GM12878 (cell line): ENCODE results near the gene CDH2. TPM values are rescaled to one million over a fixed set of nuclear protein-coding genes. Genes with fewer than 3 reads are reported as not detected.

Source experiments
- ATAC-seq: fragments of 200-7000 bp; cut with Tn5 transposase; 3 replicates; pipeline ENCODE4 v1.9.1; 2020; ENCODE audit warnings: mild to moderate bottlenecking, moderate library complexity
- BruUV-seq: library from RNA; stranded (reverse); fragments of 400-500 nt; replicated peaks from 2 replicates; lab custom pipeline; 2021; lab: Mats Ljungman, UMichigan
- CTCF ChIA-PET: fragments of 300-600 bp; sonication (Branson Sonifier 250); formaldehyde crosslinking; extraction: SDS; loops from one replicate; lab custom pipeline; 2021; ENCODE audit warnings: inconsistent platforms; lab: Yijun Ruan, JAX
- POLR2A ChIA-PET: fragments of 350-600 bp; formaldehyde crosslinking; extraction: SDS; loops from one replicate; lab custom pipeline; 2021; ENCODE audit warnings: inconsistent platforms; lab: Charles Lee
- RAD21 ChIA-PET: fragments of 300-600 bp; sonication (Branson Sonifier 250); formaldehyde crosslinking; loops from one replicate; lab custom pipeline; 2023; ENCODE audit warnings: antibody characterized with exemption; ENCODE audit not compliant: unreplicated experiment; lab: Charles Lee
- SMC1A ChIA-PET: fragments of 300-600 bp; sonication (Branson Sonifier 250); formaldehyde crosslinking; loops from one replicate; lab custom pipeline; 2023; ENCODE audit not compliant: unreplicated experiment, uncharacterized antibody; lab: Charles Lee
- DNase-seq: peaks from one replicate; pipeline ENCODE4 v3.0.0-alpha.2; 2011; ENCODE audit warnings: low read depth, low spot score
- FAIRE-seq: peaks from 3 replicates; lab custom pipeline; 2011; peaks lifted over from hg19 to GRCh38; lab: Jason Lieb, UNC
- H2AFZ ChIP-seq: 2 replicates; pipeline ENCODE4 v1.6.0; 2011; ENCODE audit warnings: low read depth, low read length, control low read depth; ENCODE audit not compliant: control insufficient read depth
- H3K27ac ChIP-seq: 2 replicates; pipeline ENCODE4 v1.5.1; 2011; ENCODE audit warnings: control low read depth; ENCODE audit not compliant: control insufficient read depth, insufficient read depth
- H3K27me3 ChIP-seq, 2 experiments: replicated peaks in 1 of 2; 2 replicates each; pipeline versions ENCODE4 v1.6.0 to v1.6.1; 2011; ENCODE audit warnings: low read length in 1 of 2; ENCODE audit not compliant: control insufficient read depth in 2 of 2, insufficient read depth in 2 of 2
- H3K36me3 ChIP-seq, 2 experiments: 2 replicates each; pipeline ENCODE4 v1.5.1; 2011; ENCODE audit warnings: low read length in 1 of 2; ENCODE audit not compliant: control insufficient read depth in 2 of 2, insufficient read depth in 2 of 2
- H3K4me1 ChIP-seq: 2 replicates; pipeline ENCODE4 v1.6.1; 2011; ENCODE audit warnings: mild to moderate bottlenecking, low read length, moderate library complexity, mixed read lengths; ENCODE audit not compliant: control insufficient read depth, insufficient read depth
- H3K4me2 ChIP-seq: 2 replicates; pipeline ENCODE4 v1.6.0; 2011; ENCODE audit warnings: control low read depth; ENCODE audit not compliant: control insufficient read depth, insufficient read depth
- H3K4me3 ChIP-seq: fragments of 200-600 bp; sonication (generic); 2 replicates; pipeline ENCODE4 v1.5.1; 2016
- H3K79me2 ChIP-seq: 2 replicates; pipeline ENCODE4 v1.6.0; 2011; ENCODE audit warnings: low read length; ENCODE audit not compliant: control insufficient read depth, insufficient read depth
- H3K9ac ChIP-seq: 2 replicates; pipeline ENCODE4 v1.8.0; 2011; ENCODE audit warnings: low read length, control low read depth, mixed read lengths; ENCODE audit not compliant: control insufficient read depth, insufficient read depth
- H3K9me3 ChIP-seq: replicated peaks from 3 replicates; pipeline ENCODE4 v1.5.1; 2011; ENCODE audit warnings: mild to moderate bottlenecking, low read length; ENCODE audit not compliant: control insufficient read depth, insufficient read depth
- H4K20me1 ChIP-seq: 2 replicates; pipeline ENCODE4 v1.6.0; 2011; ENCODE audit not compliant: control insufficient read depth, insufficient read depth
- CREB1 ChIP-seq: IDR thresholded peaks from 2 replicates; pipeline ENCODE4 v1.6.1; 2012; ENCODE audit warnings: low read depth, mild to moderate bottlenecking, inconsistent platforms
- ESRRA ChIP-seq: IDR thresholded peaks from 2 replicates; pipeline ENCODE4 v1.6.1; 2012; ENCODE audit warnings: mild to moderate bottlenecking, low read length, improper control_type of control experiment
- ETV6 ChIP-seq, 2 experiments: fragments of 450-650 bp in 1 of 2; IDR thresholded peaks in 1 of 2; conservative IDR thresholded peaks in 1 of 2; 2 replicates each; pipeline ENCODE4 v1.6.1; 2014; ENCODE audit warnings: antibody characterized with exemption in 1 of 2, borderline replicate concordance in 1 of 2, low read depth in 1 of 2, mild to moderate bottlenecking in 1 of 2, moderate library complexity in 1 of 2
- GATAD2B ChIP-seq: fragments of 450-650 bp; conservative IDR thresholded peaks from 2 replicates; pipeline ENCODE4 v1.6.1; 2017; ENCODE audit warnings: low read depth, mild to moderate bottlenecking, moderate library complexity
- JUND ChIP-seq: IDR thresholded peaks from 2 replicates; pipeline ENCODE4 v1.6.1; 2012; ENCODE audit warnings: low read depth, mild to moderate bottlenecking, low read length, improper control_type of control experiment, moderate library complexity
- PAX8 ChIP-seq: fragments of 450-650 bp; IDR thresholded peaks from 2 replicates; pipeline ENCODE4 v1.6.1; 2017; ENCODE audit warnings: mild to moderate bottlenecking, moderate library complexity
- POU2F2 ChIP-seq: IDR thresholded peaks from 3 replicates; pipeline ENCODE4 v1.6.1; 2011; ENCODE audit warnings: low read depth, mild to moderate bottlenecking, low read length, borderline replicate concordance
- RELA ChIP-seq: fragments of 450-650 bp; IDR thresholded peaks from 2 replicates; pipeline ENCODE4 v1.8.0; 2014; ENCODE audit warnings: borderline replicate concordance; ENCODE audit not compliant: partially characterized antibody
- SKIL ChIP-seq: fragments of 450-650 bp; IDR thresholded peaks from 2 replicates; pipeline ENCODE4 v1.6.1; 2017; ENCODE audit warnings: mild to moderate bottlenecking, low read depth, inconsistent platforms; ENCODE audit not compliant: poor library complexity, severe bottlenecking
- SMAD1 ChIP-seq: fragments of 450-650 bp; IDR thresholded peaks from 2 replicates; pipeline ENCODE4 v1.6.1; 2018; ENCODE audit warnings: mild to moderate bottlenecking, low read depth; ENCODE audit not compliant: partially characterized antibody
- SREBF1 ChIP-seq: IDR thresholded peaks from 2 replicates; pipeline ENCODE4 v1.6.1; 2012; ENCODE audit warnings: mild to moderate bottlenecking, low read length
- SRF ChIP-seq, 2 experiments: IDR thresholded peaks; 2 replicates each; pipeline ENCODE4 v1.6.1; 2011; ENCODE audit warnings: low read depth in 2 of 2, low read length in 2 of 2, mild to moderate bottlenecking in 1 of 2, moderate library complexity in 1 of 2
- STAT1 ChIP-seq: fragments of 450-650 bp; conservative IDR thresholded peaks from 2 replicates; pipeline ENCODE4 v1.6.1; 2014; ENCODE audit warnings: antibody characterized with exemption, mild to moderate bottlenecking
- SUPT20H ChIP-seq: IDR thresholded peaks from 2 replicates; pipeline ENCODE4 v1.6.1; 2011; ENCODE audit warnings: low read depth, mild to moderate bottlenecking, low read length, moderate library complexity, borderline replicate concordance; ENCODE audit not compliant: control insufficient read depth
- SUZ12 ChIP-seq: fragments of 200-600 bp; sonication (generic); IDR thresholded peaks from one replicate; pipeline ENCODE4 v1.6.1; 2018; ENCODE audit warnings: antibody characterized with exemption, mild to moderate bottlenecking; ENCODE audit not compliant: unreplicated experiment
- TCF7 ChIP-seq: IDR thresholded peaks from 2 replicates; pipeline ENCODE4 v1.6.1; 2014; ENCODE audit warnings: antibody characterized with exemption, borderline replicate concordance
- YBX1 ChIP-seq: fragments of 450-650 bp; IDR thresholded peaks from 2 replicates; pipeline ENCODE4 v1.6.1; 2016; ENCODE audit warnings: antibody characterized with exemption
- ZZZ3 ChIP-seq: IDR thresholded peaks from 2 replicates; pipeline ENCODE4 v1.6.1; 2011; ENCODE audit warnings: low read depth; ENCODE audit not compliant: control insufficient read depth, insufficient read length
- WGBS: methylation state at CpG from one replicate; pipeline ENCODE4 v1.1.6; 2016; ENCODE audit warnings: low lambda C conversion rate; ENCODE audit not compliant: insufficient replicate concordance, insufficient coverage; ENCODE audit errors: missing lambda C conversion rate; 5-methylcytosine and 5-hydroxymethylcytosine counted together
- in situ Hi-C: fragments of 300-500 bp; cut with MboI; formaldehyde crosslinking; loops from 9 replicates; pipeline ENCODE4 v1.14.3; 2018; ENCODE audit warnings: mixed read lengths
- intact Hi-C: fragments of 100-400 bp; cut with micrococcal nuclease; formaldehyde crosslinking; loops from one replicate; pipeline ENCODE4 v1.14.2; 2022; ENCODE audit not compliant: unreplicated experiment
- polyA plus RNA-seq, 11 experiments: library from polyadenylated mRNA; depleted of rRNA in 4 of 11; unstranded in 6 of 11; stranded (reverse) in 5 of 11; fragments of >200 nt; fragmentation: Nextera tagmentation in 4 of 11; fragmentation: Illumina TruSeq in 1 of 11; extraction: Ambion mirVana in 4 of 11; extraction: Trizol in 1 of 11; gene quantifications; 1 replicate in 1 of 11; 2 replicates in 10 of 11; pipeline versions ENCODE4 v1.2.1 to v1.2.3, GENCODE V29; 2011 to 2016; ENCODE audit warnings: inconsistent platforms in 2 of 11, missing spikeins in 2 of 11, low read depth in 1 of 11
- total RNA-seq, 4 experiments: library from RNA; depleted of rRNA in 3 of 4; stranded (reverse); fragments of >200 nt in 3 of 4; fragmentation: Illumina TruSeq in 1 of 4; extraction: Trizol in 1 of 4; gene quantifications; 2 replicates each; pipeline versions ENCODE4 v1.2.1 to v1.2.3, GENCODE V29; 2013 to 2021

CDH2 gene
- total and polyA plus RNA-seq, 10 of the 15 experiments (the other 5 are each of a cell fraction or from before 2014, with no cell fraction given): 0.01 to 0.25 (median 0.06) TPM; not detected in 4

DNA sequence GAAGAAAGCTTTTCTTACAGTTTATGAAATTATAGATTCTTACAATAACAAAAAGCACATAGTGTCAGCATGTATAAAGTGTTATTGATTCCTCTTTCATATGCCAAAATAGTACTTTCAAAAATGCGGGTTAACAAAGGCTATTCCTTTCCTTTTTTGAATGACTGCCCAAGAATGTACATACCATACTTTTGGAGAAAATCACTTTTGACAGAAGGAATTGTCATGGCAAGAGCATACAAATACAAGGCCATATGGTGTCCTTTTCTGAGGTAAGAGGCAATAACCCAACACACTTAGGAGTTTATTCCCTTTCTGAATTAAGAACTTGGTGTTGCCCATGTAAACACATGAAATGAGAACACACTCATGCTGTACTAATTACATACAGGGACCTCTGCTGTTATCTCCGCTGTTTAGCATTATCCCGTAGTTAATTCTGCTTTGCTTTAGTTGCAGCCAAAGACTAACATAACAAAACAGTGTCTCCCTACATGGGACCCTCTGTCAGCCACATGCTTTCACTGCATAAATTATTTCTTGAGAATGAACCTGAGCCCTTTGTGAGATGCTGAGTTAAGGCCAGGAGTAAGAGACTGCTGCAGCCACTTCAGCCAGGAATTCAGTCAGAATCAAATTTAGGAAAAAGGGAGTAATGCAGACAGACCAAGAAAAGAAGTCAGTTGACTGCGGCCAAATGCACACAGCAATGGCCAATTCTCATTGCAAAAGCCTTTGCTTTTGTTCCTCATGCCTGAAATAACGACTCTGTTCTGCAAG lies 67.0 kb downstream of the CDH2 start:
- no peak overlapping the region for H3K4me3 ChIP-seq
- ChIA-PET SMC1A (no interaction called here), CTCF (no interaction called here), RAD21 (no interaction called here), POLR2A (no interaction called here)
- 27% methylated on average over 5 of the region's 5 CpGs for WGBS
- no peak for FAIRE-seq
- intact Hi-C loops: no loop called here
- in situ Hi-C loops: no loop called here
- ATAC-seq: no peak
- no peaks in the 10 kb centered on the region for H3K4me1 ChIP-seq
- no peaks in the 10 kb centered on the region for H3K79me2 ChIP-seq
- TF ChIP-seq ESRRA (no peak), PAX8 (no peak), SUPT20H (no peak), CREB1 (no peak), SKIL (no peak), GATAD2B (no peak), ZZZ3 (no peak), JUND (no peak), POU2F2 (no peak), STAT1 (no peak), SUZ12 (no peak), ETV6 (conservative IDR thresholded peaks at IDR 0.05 in 1 of 2, IDR thresholded peaks at IDR 0.05 in 1 of 2; ENCODE audit: borderline replicate concordance in 1 of 2, low read depth in 1 of 2) (no peak), SRF (IDR thresholded peaks at IDR 0.05; ENCODE audit: low read depth in 2 of 2, low read length in 2 of 2) (no peak), SMAD1 (no peak), YBX1 (no peak), SREBF1 (no peak), TCF7 (no peak), RELA (no peak)
- H2AFZ ChIP-seq: no peak overlapping the region
- H3K27me3 ChIP-seq: no peaks in the 10 kb centered on the region
- no peaks in the 10 kb centered on the region for H3K9me3 ChIP-seq
- DNase-seq: no peak
- BruUV-seq: no TSS peak
- no peak overlapping the region for H3K4me2 ChIP-seq
- no peaks in the 10 kb centered on the region for H3K36me3 ChIP-seq
- no peak overlapping the region for H3K9ac ChIP-seq
- no peaks in the 10 kb centered on the region for H4K20me1 ChIP-seq
- H3K27ac ChIP-seq: no peak overlapping the region
